Islet of Langerhans (tissue), 1 donor: ENCODE results near the gene SLC24A5.

Experiments used
- FAIRE-seq: peaks from one replicate; lab custom pipeline; 2011; peaks lifted over from hg19 to GRCh38; lab: Jason Lieb, UNC

The SLC24A5 gene

DNA sequence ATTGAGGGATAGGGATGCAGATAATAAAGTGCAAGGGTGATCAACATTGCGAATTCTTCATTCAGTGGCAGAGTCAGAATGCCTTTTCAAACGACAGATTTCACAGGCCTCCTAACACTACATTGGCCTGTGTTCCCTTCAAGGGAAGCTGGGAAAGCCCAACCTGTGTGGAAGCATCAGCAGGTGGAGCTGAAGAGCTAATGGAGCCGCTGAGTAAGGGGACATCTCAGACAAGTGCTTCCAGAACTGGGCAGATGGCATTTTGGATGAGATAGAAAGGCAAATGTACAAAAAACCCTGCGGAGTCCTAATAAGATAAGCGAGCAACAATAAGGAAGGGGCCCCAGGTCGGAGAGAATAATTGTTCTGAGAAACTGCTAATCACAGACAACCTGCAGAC is 8.5 kb upstream of the SLC24A5 start:
- FAIRE-seq, result no peak

DNA sequence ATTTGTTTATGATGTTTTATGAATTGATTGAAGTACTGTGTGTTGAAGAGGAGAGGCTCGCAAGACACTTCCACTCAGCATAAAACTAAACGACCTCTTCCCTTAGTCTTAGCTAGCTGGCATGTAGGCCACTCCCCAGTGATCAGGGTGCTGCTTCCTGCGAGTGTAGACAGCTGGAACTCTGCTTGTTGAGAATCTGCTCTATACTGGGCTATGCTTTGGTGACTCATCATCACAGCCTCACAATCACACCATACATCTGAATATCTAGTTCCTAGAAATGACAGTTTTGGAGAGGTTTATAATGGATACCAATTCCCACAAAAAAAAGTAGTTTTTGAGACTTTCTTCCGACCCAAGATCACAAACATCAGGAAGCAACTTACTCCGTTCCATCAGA is 1.5 kb upstream of the SLC24A5 start:
- FAIRE-seq, result no peak

DNA sequence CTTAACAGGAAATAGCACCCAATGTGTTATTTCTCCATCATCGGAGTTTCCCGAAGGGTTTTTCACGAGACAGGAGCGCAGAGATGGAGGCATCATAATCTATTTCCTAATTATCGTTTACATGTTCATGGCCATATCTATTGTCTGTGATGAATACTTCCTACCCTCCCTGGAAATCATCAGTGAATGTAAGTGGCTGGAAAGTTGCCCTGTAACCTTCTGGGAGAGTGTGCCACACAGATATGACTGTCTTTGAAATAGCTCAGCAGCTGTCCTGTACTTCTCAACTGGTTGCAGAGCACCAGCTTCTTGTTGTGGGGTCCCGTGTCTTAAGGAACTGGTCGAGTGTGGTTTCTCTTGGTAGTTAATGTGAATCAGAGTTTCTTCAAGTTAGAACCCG is 1.1 kb downstream of the SLC24A5 start:
- FAIRE-seq, result no peak

DNA sequence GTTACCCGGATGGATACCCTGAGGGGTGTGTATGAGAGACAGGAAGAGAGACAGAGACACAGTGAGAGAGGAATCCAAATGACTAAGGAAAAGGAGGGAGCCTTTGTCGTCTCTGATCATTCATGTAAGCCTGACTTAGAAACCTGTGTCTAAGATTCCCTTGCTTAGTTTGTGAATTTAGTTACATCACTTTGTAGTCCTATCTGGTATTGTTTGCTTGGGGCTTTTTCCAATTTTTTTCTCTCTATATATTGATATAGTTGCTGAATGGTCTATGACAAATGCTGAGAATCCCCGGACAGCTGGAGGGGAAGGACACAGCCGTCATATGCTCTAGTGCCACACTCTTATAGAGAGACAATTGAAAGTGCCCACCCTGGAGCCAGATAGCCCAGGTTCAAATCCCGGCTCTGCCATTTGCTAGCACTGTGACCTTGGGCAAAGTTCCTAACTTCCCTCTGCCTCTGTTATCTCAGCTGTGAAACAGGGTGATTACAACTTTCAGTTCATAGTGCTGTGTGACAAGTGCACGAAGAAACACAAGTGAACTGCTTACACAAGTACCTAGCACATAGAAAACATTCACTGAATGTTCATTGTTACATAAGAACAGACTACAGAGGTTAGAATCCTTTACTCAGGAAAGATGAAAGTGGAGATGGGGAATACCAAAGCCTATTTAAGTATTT is 6.0 kb downstream of the SLC24A5 start:
- FAIRE-seq, result no peak

DNA sequence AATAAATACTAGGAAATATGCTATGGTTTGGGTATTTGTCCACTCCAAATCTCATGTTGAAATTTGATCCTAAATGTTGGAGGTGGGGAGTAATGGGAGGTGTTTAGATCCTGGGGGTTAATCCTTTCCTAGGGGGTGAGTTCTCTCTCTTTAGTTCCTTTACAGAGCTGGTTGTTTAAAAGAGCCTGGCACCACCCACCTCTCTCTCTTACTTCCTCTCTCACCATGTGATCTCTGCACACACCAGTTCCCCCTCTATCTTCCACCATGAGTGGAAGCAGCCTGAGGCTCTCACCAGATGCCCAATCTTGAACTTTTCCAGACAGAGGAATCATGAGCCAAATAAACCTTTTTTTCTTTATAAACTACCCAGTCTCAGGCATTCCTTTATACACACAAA is 10.5 kb downstream of the SLC24A5 start:
- FAIRE-seq, result no peak

DNA sequence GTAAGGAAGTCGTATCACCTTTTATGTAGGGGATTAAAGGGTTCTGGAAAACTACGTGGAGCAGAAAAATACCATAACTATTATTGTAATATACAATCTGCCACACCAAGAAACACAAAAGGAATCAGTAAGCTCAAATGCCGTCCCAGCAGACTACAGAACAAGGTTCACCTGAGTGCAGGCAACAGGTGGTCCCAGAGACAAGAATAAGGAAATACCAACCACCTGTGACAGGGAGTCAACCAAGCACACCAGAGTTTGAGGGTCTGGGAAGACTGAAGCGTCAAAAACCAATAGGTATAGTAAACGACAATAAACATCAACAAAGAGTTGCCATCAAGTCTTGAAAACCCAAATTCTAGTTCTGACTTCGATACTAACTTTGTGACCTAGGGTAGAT is 12.1 kb downstream of the SLC24A5 start:
- FAIRE-seq, result no peak

DNA sequence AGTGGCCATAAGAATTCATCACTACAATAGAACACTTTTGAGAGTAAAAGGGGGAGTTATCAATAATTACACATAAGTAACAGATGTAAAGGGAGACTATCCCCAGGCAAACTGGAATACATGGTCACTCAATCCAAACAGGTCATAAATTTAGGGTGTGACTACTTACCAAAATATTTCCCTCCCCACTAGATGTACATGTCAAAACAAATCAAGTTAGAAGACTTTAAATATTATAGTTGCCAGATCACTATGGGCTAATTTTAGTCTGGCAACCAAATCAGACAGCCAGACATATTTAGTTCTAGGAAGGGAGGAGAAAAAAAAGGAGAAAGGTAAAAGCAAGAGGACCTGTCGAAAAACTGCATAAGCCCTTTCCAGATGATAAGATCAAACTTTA is 23.1 kb downstream of the SLC24A5 start:
- no peak for FAIRE-seq

DNA sequence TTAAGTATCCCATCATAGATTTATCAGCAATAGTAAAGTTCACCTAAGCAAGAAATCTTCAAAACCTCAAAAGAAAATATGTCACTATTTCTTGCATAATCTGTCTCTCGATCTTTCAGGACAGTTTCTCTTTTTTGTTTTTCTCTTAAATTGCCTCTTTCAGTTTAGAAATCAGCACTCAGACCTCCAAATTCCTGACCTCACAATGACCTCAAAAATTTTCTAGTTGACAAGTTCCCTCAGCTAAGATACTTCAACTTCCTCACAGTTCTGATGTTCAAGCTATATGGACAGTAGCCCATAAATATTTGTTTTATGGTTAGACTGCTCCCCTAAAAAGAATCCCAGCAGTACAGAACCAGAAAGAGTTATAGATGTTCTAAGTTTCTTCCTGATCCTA is 24.1 kb downstream of the SLC24A5 start:
- FAIRE-seq, result no peak

DNA sequence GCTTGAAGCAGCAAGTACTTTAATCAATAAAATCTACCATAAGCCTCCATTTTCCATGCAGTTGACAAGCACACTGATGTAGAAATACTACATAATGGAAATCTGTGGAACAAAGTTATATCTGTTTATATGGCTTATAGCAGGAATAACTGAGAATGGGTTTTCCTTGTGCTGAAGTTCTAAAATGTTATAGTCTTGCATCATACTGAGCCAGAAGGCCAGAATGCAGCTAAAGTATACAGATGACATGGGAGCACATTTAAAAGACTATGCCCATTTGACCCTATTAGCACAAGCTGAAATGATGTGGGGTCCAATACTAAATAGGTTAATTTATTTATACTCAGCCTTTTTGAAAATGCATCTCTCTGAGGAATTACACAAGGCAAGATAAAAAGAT is 25.1 kb downstream of the SLC24A5 start:
- FAIRE-seq, result no peak

DNA sequence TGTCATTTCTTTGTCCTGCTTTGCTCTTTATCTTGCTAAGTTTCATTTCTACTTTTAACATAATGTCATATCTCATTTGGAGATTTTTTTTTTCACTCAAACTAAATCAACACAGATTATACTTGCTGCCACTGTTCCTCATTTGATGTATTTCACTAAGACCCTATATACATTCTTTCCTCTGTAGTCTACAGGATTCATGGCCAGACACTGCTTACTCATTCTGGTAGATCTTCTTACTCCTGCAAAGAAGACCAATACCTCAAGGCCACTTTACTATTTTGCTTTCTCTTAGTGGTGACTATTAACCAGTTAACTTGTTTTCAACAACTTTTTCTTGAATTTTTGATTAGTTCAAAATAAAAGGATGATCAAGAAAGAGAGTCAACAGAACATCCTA is 26.6 kb downstream of the SLC24A5 start:
- FAIRE-seq, result no peak

DNA sequence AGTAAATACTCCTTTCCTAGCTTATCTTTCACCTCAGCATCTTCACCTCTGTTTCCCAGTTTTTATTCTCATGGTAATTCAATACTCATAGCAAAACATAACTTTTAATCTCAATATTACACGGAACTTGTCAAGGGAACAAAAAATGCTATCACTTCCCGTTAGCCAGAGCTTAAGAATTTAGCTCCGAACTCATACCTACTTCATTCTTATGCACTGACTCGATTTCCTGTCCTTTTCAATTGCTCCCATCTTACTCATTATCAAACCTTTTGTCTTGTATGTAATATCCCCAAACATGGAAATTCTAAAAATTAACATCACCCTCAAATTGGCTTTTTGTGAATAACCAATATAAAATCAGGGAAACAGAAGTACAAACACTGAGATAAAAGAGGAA is 29.1 kb downstream of the SLC24A5 start:
- FAIRE-seq, result no peak

DNA sequence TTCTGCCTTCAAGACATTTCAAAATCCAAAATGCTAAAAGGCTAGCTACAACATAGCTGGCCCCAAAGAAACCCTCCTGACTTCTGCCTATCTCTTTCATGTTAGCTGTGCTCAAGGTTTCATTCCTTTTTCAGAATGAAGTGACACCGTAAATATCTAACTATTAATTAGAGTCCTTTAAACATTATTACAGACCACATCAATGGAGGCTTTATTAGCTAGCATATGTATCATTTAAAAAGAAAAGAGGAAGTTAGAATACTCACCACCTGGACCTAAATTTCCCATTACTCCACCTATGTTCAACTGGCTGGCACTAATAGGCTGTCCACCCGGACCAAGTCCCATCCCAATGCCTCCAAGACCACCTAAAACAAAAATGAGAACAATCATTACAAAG is 32.7 kb downstream of the SLC24A5 start:
- no peak for FAIRE-seq

DNA sequence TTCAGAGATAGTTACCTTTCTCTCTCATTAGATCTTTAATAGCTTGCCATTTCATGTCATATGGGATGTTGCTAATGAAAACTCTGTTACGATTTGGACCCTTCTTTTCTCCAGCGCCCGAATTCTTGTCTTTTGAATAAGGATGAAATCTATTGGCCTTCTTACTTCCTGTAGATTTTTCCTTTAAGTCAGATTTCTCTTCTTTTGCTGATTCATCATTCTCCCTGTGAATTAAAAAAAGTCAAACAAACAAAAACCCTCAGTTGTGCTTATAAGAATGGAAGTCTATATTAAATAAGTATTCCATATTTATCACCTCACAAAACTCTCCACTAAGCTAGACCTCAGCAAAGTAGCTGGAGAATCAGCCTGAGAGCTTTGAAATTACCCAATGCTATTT is 47.8 kb downstream of the SLC24A5 start:
- FAIRE-seq, result no peak

DNA sequence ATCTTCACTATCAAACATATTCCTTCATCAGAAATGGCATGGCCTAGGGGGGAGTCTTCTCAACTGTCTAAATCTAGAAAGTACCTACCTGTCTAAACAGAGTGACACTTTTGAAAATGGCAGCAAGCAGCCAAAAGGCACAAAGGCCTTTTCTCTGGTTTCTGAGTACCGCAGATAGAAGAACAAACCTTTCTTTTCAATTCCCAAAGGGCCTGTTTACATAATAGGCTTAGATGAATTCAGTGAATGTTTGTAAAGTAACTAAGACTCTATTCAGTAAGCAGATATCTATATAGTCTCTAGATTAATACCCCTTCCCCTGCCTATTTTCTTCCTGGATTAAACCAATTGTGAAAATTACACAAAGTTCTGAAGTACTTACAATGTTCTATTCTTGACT is 50.2 kb downstream of the SLC24A5 start:
- no peak for FAIRE-seq

DNA sequence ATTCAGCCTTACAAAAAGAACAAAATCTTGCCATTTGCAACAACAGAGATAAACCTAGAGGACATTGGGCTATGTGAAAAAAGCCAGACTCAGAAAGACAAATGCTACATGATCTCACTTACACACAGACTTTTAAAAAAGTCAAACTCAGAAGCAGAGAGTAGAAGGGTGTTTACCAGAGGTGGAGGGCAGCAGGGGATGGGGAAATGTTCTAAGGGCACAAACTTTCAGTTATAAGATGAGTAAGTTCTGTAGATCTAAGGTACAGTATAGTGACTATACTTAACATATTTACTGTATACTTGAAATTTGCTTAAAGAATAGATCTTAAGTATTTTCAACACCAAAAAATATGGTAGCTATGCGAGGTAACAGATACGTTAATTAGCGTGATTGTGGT is 54.3 kb downstream of the SLC24A5 start:
- peak; percentile 5 for FAIRE-seq

DNA sequence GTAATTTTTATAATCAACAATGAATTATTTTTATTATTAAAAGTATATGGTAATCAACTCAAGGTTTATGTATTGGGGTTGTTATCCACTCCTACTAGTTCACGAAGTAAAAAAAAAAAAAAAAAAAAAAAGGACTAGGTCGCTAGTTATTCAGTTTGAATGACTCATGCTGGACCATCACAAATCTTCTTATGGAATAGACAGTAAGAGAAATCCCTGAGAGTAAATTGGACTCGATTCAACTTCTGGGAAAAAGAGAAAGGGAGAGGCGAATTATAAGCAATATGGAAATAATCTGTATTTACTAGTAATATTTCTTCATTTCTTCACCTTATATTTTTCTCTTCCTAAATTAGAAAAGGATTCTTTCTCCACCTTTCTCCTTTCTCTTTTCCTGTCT is 55.3 kb downstream of the SLC24A5 start:
- FAIRE-seq, result no peak

DNA sequence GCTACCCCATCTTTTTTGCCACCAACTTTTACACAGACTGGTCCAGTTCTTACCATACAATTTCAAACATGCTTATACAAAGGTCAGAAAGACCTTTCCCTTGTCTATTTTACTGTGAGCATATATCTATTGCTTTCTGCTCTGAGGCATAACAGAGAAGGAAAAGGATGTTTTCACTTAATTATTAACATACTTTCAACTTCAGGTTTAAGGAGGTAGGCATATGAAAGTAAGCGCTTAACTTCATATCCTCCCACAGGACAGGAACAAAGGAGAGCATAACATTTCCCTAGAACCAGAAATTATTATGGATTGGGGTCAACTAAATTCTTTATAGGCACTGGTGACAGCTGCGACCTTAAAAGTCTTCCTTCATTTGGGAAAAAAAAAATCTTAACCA is 56.2 kb downstream of the SLC24A5 start:
- no peak for FAIRE-seq

DNA sequence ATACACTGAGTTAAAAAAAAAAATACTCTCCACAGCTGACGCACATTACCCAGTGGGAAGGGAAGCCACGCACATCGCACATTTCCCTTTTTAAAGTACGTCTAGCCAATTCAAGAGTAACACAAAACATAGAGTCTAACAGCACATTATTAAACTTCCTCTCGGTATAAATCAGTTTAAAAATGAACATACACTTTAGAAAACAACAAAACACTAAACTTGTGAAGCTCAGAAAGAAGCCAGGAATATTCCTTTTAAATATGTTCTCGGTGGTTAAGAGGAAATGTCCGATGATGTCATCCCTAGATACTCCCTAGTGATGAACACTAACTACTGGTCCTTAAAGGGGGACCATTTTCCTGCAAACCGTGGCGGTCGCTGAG is 56.6 kb downstream of the SLC24A5 start:
- peak; percentile 97 for FAIRE-seq

DNA sequence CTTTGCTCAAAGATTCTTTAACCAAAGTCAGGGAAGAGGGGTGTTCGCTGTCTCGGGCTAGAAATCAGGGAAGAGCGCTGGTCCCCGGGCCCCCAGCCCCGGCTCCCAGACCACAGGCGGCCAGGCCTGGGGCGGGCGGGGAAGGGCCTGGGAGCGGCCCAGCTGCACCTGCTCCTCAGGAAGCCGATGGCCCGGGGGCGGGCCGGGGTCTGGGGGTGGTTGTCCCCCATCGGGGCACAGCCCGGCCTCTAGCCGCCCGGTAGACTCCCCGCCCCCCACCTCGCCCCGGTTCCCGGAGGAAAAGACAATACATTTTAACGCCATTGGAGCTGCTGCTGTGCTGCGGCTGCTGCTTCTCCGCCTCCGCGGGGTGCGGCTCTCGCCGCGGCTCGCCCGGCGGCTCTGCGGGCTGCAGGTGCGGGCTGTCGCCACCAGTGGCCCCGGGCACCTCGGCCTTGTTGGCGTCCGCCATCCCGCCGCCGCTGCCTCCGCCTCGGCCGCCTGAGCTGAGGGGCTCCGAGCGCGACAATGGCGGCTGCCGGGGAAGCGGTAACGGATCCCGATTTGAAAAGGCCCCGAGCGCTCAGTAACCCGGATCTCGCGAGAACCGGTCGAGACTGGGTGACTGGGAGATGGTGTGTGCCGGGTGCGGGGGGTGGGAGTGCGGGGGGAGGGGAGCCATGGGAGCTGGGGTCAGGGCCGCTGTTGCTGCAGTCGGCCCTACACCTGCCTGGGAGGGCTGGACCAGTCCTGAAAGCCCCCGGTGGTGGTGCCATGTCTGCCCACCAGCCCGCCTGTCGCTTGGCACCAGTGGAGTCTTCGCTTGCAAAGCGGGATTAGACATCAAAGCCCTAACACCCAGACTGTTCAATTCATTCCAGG is 57.2 kb downstream of the SLC24A5 start, which contains the start of gene MYEF2:
TSS of gene MYEF2 (minus strand) at position 530 of the 882 bp plus-strand sequence. CDS start at position 472, 58 bp downstream.
- FAIRE-seq, result no peak

DNA sequence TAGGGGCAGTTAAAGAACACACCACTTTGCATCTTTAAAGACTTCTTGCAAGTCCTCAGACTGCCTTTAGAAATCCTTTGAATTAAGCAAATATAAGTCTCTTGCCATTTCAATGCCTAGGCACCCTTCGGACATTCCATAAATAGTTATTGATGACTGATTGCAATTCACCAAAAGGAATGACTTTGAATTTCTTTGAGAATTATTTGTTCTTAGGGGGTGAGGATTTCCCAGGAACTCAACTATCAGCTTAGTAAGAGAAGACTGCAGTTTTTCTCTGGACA is 57.8 kb downstream of the SLC24A5 start:
- FAIRE-seq, result peak; percentile 92

DNA sequence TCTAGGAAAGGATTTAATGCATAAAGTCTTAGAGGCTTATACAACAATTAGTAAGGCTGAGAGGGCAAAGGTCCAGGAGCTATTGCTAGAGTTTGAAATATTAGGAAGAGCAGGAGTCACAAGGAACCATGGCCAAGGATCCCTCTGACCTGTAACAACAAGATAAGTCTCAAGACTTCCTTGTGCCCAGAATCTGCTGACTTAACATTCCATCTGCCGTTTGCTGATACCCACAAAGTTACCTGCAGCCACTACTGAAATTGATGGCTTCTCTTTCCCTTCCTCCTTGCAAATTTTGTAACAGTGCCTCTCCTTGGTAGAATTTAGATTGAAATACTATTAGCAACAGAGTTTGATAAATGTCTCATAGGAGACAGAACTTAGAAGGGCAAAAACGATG is 62.0 kb downstream of the SLC24A5 start:
- no peak for FAIRE-seq

DNA sequence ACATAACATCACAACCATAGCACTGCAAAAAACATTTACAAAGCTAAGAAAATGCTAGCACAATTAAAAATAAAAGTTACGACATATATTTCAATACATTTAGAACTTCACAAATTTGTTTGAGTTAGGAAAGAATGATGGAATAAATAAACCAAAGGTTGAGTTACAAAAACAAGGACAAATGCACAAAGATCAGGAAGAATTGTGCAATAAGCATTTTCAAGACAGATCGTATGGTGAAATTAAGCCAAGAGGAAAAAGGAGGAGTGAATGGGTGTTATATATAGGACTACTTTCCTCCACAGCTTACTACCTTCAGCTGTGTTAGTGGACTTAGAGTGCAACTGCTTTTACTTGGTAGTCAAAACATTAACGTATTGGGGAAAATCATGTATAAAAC is 64.7 kb downstream of the SLC24A5 start:
- FAIRE-seq, result no peak

DNA sequence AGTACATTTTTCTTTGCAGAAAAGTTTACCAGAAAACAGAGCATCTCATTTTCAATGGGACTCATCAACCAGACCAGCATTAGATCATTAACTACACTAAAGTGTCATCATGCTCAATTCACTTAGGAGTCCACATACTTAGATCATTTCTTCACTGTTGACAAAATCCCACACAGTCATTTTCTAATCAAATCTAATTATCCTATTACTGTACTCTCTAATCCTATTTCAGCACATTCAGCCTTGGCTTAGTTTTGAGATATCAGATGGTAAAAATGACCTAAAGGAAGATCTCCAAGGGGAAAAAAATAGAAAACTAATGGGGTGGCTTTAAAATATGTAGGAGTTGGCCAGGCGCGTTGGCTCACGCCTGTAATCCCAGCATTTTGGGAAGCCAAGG is 65.5 kb downstream of the SLC24A5 start:
- no peak for FAIRE-seq

DNA sequence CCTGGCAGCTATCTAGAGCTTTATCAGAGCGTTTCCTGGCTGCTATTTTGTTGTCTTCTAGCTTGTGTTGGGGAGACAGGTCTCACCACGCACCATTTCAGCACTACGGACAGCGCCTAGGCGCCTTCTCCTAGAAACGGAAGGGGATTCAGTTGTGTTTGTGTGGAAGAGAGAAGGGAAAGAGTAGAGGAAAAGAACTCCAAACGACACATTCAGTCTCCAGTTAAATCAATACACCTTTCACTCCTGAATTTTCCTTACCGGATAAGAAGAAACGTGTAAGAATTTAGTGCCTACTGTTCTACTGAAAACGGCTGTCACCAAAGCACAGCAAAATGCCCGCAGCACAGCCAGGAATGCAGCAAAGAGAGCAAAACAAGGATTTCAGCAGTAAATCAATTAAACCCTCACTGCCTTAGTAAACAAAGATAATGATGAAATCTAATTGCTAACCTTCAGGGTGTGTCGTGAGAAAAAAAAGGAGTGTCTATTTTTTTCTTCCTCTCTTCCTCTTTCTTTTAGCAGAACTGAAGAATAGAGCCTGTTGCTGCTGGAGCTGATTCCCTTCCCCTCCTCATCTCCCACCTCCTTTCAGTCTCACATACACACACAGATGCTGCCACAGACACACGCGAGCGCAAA is 70.3 kb downstream of the SLC24A5 start:
- FAIRE-seq, result peak; percentile 27
